GM23338 (cell line): Measurements from ENCODE around the gene ALOX15B.

Experiments
- CREB1 ChIP-seq: fragments of 250-450 bp; sonication (Bioruptor Pico); IDR thresholded peaks from 2 replicates; pipeline ENCODE4 v1.5.0; 2020; ENCODE audit warnings: low read depth, mild to moderate bottlenecking, moderate library complexity
- EZH2 ChIP-seq: fragments of 200-600 bp; sonication (generic); IDR thresholded peaks from one replicate; pipeline ENCODE4 v1.8.0; 2017; ENCODE audit warnings: antibody characterized with exemption, mild to moderate bottlenecking, low read depth; ENCODE audit not compliant: unreplicated experiment
- EZH2phosphoT487 ChIP-seq: fragments of 200-600 bp; sonication (generic); IDR thresholded peaks from one replicate; pipeline ENCODE4 v1.8.1; 2018; ENCODE audit warnings: antibody characterized with exemption; ENCODE audit not compliant: unreplicated experiment
- JUNB ChIP-seq: IDR thresholded peaks from one replicate; pipeline ENCODE4 v1.6.1; 2016; ENCODE audit warnings: antibody characterized with exemption; ENCODE audit not compliant: unreplicated experiment
- NANOG ChIP-seq: IDR thresholded peaks from 2 replicates; pipeline ENCODE4 v1.6.1; 2016; ENCODE audit warnings: antibody characterized with exemption, borderline replicate concordance
- POLR2AphosphoS5 ChIP-seq: IDR thresholded peaks from 2 replicates; pipeline ENCODE4 v1.6.1; 2016; ENCODE audit warnings: antibody characterized with exemption, low read depth
- STAT1 ChIP-seq: IDR thresholded peaks from one replicate; pipeline ENCODE4 v1.6.1; 2016; ENCODE audit warnings: antibody characterized with exemption; ENCODE audit not compliant: unreplicated experiment
- ZNF331 ChIP-seq: fragments of 250-450 bp; sonication (Bioruptor Pico); IDR thresholded peaks from 2 replicates; pipeline ENCODE4 v1.5.0; 2020; ENCODE audit warnings: low read depth, mild to moderate bottlenecking, moderate library complexity
- TF ChIP-seq, protein P1 (sequence below), 2 experiments: fragments of 200-600 bp in 1 of 2; sonication (generic) in 1 of 2; conservative IDR thresholded peaks; 2 replicates each; pipeline versions ENCODE4 v1.5.1 to v1.6.1; 2016 to 2017; ENCODE audit warnings: antibody characterized with exemption in 2 of 2, low read depth in 2 of 2, mild to moderate bottlenecking in 2 of 2, moderate library complexity in 1 of 2
- TF ChIP-seq, protein P2 (sequence below): IDR thresholded peaks from one replicate; pipeline ENCODE4 v1.6.1; 2018; ENCODE audit warnings: antibody characterized with exemption; ENCODE audit not compliant: unreplicated experiment
- TF ChIP-seq, protein P3 (sequence below): IDR thresholded peaks from 2 replicates; pipeline ENCODE4 v1.6.1; 2016; ENCODE audit warnings: antibody characterized with exemption

DNA sequence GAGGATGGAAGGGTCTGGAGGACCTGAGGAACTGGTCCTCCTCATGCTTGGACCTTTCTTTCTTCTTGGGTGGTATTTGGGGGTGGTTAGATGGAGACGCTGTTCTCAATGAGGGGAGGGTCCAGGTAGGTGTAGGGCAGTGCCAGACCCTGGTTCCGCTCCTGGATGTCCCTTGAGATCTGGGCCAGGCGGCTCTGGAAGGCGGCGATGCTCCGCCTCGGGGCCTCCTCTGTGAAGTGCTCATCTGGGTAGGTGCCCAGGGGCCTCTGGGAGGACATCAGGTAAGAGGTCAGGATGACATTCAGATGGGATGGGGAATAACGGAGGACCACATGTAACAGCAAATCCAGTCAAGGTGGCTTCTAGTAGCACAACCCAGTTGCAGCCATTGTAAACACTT is 57.7 kb downstream of the ALOX15B start:
- TF ChIP-seq, protein P1, sequence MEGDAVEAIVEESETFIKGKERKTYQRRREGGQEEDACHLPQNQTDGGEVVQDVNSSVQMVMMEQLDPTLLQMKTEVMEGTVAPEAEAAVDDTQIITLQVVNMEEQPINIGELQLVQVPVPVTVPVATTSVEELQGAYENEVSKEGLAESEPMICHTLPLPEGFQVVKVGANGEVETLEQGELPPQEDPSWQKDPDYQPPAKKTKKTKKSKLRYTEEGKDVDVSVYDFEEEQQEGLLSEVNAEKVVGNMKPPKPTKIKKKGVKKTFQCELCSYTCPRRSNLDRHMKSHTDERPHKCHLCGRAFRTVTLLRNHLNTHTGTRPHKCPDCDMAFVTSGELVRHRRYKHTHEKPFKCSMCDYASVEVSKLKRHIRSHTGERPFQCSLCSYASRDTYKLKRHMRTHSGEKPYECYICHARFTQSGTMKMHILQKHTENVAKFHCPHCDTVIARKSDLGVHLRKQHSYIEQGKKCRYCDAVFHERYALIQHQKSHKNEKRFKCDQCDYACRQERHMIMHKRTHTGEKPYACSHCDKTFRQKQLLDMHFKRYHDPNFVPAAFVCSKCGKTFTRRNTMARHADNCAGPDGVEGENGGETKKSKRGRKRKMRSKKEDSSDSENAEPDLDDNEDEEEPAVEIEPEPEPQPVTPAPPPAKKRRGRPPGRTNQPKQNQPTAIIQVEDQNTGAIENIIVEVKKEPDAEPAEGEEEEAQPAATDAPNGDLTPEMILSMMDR (conservative IDR thresholded peaks at IDR 0.05; ENCODE audit: low read depth in 2 of 2), result no peak
- TF ChIP-seq POLR2AphosphoS5, result no peak
- TF ChIP-seq, protein P2, sequence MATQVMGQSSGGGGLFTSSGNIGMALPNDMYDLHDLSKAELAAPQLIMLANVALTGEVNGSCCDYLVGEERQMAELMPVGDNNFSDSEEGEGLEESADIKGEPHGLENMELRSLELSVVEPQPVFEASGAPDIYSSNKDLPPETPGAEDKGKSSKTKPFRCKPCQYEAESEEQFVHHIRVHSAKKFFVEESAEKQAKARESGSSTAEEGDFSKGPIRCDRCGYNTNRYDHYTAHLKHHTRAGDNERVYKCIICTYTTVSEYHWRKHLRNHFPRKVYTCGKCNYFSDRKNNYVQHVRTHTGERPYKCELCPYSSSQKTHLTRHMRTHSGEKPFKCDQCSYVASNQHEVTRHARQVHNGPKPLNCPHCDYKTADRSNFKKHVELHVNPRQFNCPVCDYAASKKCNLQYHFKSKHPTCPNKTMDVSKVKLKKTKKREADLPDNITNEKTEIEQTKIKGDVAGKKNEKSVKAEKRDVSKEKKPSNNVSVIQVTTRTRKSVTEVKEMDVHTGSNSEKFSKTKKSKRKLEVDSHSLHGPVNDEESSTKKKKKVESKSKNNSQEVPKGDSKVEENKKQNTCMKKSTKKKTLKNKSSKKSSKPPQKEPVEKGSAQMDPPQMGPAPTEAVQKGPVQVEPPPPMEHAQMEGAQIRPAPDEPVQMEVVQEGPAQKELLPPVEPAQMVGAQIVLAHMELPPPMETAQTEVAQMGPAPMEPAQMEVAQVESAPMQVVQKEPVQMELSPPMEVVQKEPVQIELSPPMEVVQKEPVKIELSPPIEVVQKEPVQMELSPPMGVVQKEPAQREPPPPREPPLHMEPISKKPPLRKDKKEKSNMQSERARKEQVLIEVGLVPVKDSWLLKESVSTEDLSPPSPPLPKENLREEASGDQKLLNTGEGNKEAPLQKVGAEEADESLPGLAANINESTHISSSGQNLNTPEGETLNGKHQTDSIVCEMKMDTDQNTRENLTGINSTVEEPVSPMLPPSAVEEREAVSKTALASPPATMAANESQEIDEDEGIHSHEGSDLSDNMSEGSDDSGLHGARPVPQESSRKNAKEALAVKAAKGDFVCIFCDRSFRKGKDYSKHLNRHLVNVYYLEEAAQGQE, result no peak
- TF ChIP-seq JUNB, result no peak
- TF ChIP-seq EZH2phosphoT487, result no peak
- no peak for TF ChIP-seq STAT1
- TF ChIP-seq EZH2, result no peak
- no peak for TF ChIP-seq NANOG
- TF ChIP-seq ZNF331 (CRISPR knock-in tag), result no peak
- TF ChIP-seq, protein P3, sequence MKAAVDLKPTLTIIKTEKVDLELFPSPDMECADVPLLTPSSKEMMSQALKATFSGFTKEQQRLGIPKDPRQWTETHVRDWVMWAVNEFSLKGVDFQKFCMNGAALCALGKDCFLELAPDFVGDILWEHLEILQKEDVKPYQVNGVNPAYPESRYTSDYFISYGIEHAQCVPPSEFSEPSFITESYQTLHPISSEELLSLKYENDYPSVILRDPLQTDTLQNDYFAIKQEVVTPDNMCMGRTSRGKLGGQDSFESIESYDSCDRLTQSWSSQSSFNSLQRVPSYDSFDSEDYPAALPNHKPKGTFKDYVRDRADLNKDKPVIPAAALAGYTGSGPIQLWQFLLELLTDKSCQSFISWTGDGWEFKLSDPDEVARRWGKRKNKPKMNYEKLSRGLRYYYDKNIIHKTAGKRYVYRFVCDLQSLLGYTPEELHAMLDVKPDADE, result no peak
- TF ChIP-seq CREB1, result no peak
